Testis (tissue), 3 donors: ENCODE data around the gene RHBDF1. TPM values are rescaled to one million over a fixed set of nuclear protein-coding genes. Genes with fewer than 3 reads are reported as not detected.
A peak's percentile ranks its signal among the peaks of the same experiment; 100 is the strongest.

Source experiments
- DNase-seq: peaks from one replicate; pipeline ENCODE4 v3.0.0-alpha.2; 2019
- H3K27ac ChIP-seq, 2 donors: fragments of 200-600 bp; sonication (generic); one replicate each; pipeline ENCODE4 v1.5.1; 2019
- H3K27me3 ChIP-seq: fragments of 200-600 bp; sonication (generic); one replicate; pipeline ENCODE4 v1.5.1; 2019
- H3K36me3 ChIP-seq: fragments of 200-600 bp; sonication (generic); one replicate; pipeline ENCODE4 v1.5.1; 2017; ENCODE audit warnings: low read depth; ENCODE audit errors: missing control alignments
- H3K4me1 ChIP-seq: fragments of 200-600 bp; sonication (generic); one replicate; pipeline ENCODE4 v1.5.1; 2019
- H3K4me3 ChIP-seq, 2 donors: fragments of 200-600 bp; sonication (generic); one replicate each; pipeline ENCODE4 v1.5.1; 2017 to 2019
- H3K9me3 ChIP-seq: fragments of 200-600 bp; sonication (generic); one replicate; pipeline ENCODE4 v1.5.1; 2017
- POLR2A ChIP-seq: fragments of 450-650 bp; IDR thresholded peaks from one replicate; pipeline ENCODE4 v1.6.1; 2017; ENCODE audit warnings: antibody characterized with exemption, mild to moderate bottlenecking, moderate library complexity
- WGBS, 2 donors: methylation state at CpG; one replicate each; pipeline ENCODE4 v1.1.5; 2018; 5-methylcytosine and 5-hydroxymethylcytosine counted together
- intact Hi-C: fragments of 100-400 bp; cut with DNase I; formaldehyde crosslinking; loops from one replicate; pipeline ENCODE4 v1.15.1; 2023; ENCODE audit warnings: low total_unique reads
- polyA plus RNA-seq: library from polyadenylated mRNA; stranded (reverse); fragments of 350-450 nt; fragmentation: Illumina TruSeq; extraction: RNeasy Lipid Tissue Mini Kit (QIAGEN cat#74804); gene quantifications from one replicate; pipeline ENCODE4 v1.2.3, GENCODE V29; 2014; ENCODE audit warnings: low read depth, low replicate concordance; ENCODE audit not compliant: insufficient read depth
- total RNA-seq, 2 donors: library from RNA; depleted of rRNA; stranded (reverse); fragments of >200 nt; gene quantifications; one replicate each; pipeline ENCODE4 v1.2.3, GENCODE V29; 2016
- TF ChIP-seq, protein P1 (sequence below), 3 experiments: fragments of 450-650 bp in 2 of 3; fragments of 200-600 bp in 1 of 3; sonication (generic) in 1 of 3; IDR thresholded peaks; one replicate each; pipeline ENCODE4 v1.5.1; 2016 to 2019; ENCODE audit warnings: antibody characterized with exemption in 3 of 3, mild to moderate bottlenecking in 2 of 3, moderate library complexity in 1 of 3

The RHBDF1 gene
- total and polyA plus RNA-seq, 3 donors from 2014 or later: 15.9 to 22.5 (median 18.3) TPM

DNA sequence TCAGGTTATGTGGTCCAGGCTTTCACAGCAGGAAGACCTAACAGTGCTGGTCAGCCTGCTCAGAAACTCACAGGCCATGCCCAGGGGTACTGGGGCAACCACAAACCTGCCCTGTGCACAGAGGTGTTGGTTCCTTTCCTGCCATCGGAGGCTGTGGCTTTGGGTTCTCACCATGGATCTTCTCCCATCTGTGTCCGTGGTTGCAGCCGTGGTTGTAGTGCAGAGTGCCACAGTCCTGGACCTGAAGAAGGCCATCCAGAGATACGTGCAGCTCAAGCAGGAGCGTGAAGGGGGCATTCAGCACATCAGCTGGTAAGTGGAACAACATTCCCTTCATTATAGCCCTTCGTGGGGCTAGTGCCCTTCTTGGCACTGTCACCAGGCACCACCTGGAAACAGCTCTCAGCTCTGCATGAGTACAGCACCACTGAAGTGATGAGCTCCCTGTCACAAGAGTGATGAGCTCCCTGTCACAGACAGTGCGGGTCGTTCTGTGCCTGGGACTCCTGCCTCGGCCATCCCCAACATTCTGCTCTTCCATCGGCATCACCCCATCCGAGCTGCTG lies 16.8 kb downstream of the RHBDF1 start:
- Histone ChIP-seq H3K27ac (no peak overlapping the region), H3K27me3 (no peaks in the 10 kb centered on the region), H3K4me3 (no peak overlapping the region), H3K36me3 (no peaks in the 10 kb centered on the region), H3K4me1 (peaks cover 4% of the 10 kb centered on the region), H3K9me3 (no peaks in the 10 kb centered on the region)
- 89% methylated on average over 11 of the region's 11 CpGs for WGBS, 2 donors
- intact Hi-C loops: no loop called here
- TF ChIP-seq POLR2A: no peak
- TF ChIP-seq, protein P1, sequence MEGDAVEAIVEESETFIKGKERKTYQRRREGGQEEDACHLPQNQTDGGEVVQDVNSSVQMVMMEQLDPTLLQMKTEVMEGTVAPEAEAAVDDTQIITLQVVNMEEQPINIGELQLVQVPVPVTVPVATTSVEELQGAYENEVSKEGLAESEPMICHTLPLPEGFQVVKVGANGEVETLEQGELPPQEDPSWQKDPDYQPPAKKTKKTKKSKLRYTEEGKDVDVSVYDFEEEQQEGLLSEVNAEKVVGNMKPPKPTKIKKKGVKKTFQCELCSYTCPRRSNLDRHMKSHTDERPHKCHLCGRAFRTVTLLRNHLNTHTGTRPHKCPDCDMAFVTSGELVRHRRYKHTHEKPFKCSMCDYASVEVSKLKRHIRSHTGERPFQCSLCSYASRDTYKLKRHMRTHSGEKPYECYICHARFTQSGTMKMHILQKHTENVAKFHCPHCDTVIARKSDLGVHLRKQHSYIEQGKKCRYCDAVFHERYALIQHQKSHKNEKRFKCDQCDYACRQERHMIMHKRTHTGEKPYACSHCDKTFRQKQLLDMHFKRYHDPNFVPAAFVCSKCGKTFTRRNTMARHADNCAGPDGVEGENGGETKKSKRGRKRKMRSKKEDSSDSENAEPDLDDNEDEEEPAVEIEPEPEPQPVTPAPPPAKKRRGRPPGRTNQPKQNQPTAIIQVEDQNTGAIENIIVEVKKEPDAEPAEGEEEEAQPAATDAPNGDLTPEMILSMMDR (IDR thresholded peaks at IDR 0.05): no peak
- no peak for DNase-seq

DNA sequence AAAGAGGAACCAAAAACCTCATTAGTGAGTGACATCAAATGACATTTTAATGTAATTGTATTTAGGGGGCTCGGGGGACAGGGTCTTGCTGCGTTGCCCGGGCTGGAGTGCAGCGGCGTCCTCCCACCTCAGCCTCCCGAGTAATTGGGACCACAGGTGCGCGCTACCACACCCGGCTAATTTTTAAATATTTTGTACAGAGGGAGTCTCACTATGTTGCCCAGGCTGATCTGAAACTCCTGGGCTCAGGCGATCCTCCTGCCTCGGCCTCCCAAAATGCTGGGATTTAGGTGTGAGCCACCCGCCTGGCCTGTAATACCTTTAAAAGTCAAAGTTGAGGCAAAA lies 18.2 kb downstream of the RHBDF1 start:
- TF ChIP-seq, protein P1 (IDR thresholded peaks at IDR 0.05): no peak
- no peak for TF ChIP-seq POLR2A
- peak overlapping the region in 1 of 2 donors; percentile 31 for H3K27ac ChIP-seq
- H3K36me3 ChIP-seq: no peaks in the 10 kb centered on the region
- no peaks in the 10 kb centered on the region for H3K9me3 ChIP-seq
- intact Hi-C loops: no loop called here
- H3K27me3 ChIP-seq: no peaks in the 10 kb centered on the region
- H3K4me1 ChIP-seq: peaks cover 4% of the 10 kb centered on the region
- 43 to 44% methylated on average over 12 of the region's 12 CpGs for WGBS, 2 donors
- H3K4me3 ChIP-seq: peak overlapping the region; percentile 67 to 70
- DNase-seq: no peak

DNA sequence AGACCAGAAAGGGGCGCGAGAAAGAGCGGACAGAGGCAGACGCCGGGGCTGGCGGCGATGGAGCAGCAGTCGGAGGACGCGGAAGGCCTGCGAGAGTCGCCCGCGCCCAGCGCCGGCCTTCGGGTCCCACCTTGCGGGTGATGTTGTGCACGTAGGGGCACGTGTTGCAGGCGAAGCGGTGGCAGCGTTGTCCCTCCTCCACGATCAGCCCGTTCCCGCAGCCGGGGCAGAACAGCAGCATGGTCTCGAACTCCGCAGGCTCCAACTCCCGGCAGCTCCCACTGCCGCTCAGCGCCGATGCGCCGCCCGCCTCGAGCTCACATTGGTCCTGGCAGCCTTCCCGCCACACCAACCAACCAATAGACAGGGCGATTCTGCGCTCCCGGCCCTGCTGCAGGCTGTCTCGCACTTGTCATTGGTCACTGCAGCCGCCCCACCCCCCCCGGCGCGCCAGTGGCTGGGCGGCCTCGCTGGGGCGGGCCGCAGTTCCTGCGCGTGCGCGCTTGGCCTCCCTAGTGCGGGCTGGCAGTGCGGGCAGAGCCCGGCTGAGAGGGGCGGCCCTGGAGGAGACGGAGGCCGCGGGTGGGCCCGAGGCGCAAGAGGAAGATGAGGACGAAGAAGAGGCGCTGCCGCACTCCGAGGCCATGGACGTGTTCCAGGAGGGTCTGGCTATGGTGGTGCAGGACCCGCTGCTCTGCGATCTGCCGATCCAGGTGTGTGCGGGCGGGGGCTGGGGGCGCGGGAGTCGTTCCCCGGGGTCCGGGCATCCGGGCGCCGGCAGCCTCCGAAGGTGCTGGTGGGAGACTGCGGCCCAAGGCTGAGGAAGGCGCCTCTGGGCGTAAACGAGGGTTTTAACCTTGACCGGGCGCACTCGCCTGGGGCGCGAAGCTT lies 18.8 kb downstream of the RHBDF1 start, which contains the start of the genes POLR3K and SNRNP25:
POLR3K (minus strand) TSS at position 263 of the 891 bp plus-strand sequence; CDS start at position 241, 22 bp downstream.
SNRNP25 (plus strand) TSS at position 483 of the 891 bp plus-strand sequence; CDS start at position 672, 189 bp downstream.
- intact Hi-C loops: no loop called here
- Histone ChIP-seq H3K9me3 (no peaks in the 10 kb centered on the region), H3K4me3 (peak within 1 kb of the TSS; percentile 67 to 70), H3K4me1 (peaks cover 4% of the 10 kb centered on the region), H3K36me3 (no peaks in the 10 kb centered on the region), H3K27ac (peak within 1 kb of the TSS; percentile 14 to 47), H3K27me3 (no peaks in the 10 kb centered on the region)
- WGBS, 2 donors: 2 to 3% methylated on average over 23 to 89 of the region's 91 CpGs
- DNase-seq: peak; percentile 99
- TF ChIP-seq, protein P1 (IDR thresholded peaks at IDR 0.05): peak in 1 of 3 experiments; percentile 10
- no peak for TF ChIP-seq POLR2A

DNA sequence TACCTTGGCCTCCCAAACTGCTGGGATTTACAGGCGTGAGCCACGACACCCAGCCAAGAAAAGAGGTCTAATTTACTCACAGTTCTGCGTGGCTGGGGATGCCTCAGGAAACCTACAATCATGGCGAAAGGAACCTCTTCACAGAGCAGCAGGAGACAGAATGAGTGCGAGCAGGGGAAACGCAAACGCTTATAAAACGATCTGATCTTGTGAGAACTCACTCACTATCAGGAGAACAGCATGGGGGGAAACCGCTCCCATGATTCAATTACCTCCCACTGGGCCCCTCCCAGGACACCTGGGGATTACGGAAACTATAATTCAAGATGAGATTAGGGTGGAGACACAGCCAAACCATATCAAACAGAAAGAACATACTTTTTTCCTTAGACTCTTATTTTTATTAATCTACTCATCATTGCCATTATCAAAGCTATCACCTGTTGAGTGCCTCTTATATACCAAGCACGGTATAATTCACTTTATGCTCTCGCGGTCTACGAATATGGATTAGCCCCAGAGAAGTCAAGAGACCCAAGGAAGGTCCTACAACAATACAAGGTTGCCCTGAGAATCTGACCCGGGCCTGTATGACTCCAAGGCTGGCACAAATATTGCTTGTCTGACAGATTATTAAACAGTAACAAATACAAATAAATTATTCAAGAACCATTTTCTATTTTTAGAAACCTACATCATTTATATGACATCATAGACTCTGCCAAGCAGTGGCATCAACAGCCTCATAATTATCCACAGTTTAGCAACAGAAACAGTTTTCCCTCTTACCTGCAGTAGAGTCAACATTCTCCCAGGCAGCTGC lies 21.5 kb downstream of the RHBDF1 start:
- intact Hi-C loops: no loop called here
- no peaks in the 10 kb centered on the region for H3K9me3 ChIP-seq
- H3K4me3 ChIP-seq: no peak overlapping the region
- no peaks in the 10 kb centered on the region for H3K36me3 ChIP-seq
- H3K27me3 ChIP-seq: no peaks in the 10 kb centered on the region
- no peak for DNase-seq
- peaks cover 4% of the 10 kb centered on the region for H3K4me1 ChIP-seq
- WGBS, 2 donors: 90 to 93% methylated on average over 15 of the region's 15 CpGs
- TF ChIP-seq, protein P1 (IDR thresholded peaks at IDR 0.05): no peak
- TF ChIP-seq POLR2A: no peak
- H3K27ac ChIP-seq: no peak overlapping the region
